Astrocyte (in vitro differentiated cells and primary cell): ENCODE results near the gene SCYL1. TPM values are rescaled to one million over a fixed set of nuclear protein-coding genes. Genes with fewer than 3 reads are reported as not detected.

Experiments
- DNase-seq: peaks from one replicate; pipeline ENCODE4 v3.0.0-alpha.2; 2010; ENCODE audit warnings: low read depth
- FAIRE-seq: peaks from 2 replicates; lab custom pipeline; 2011; peaks lifted over from hg19 to GRCh38; lab: Jason Lieb, UNC
- H2AFZ ChIP-seq: 2 replicates; pipeline ENCODE4 v1.6.0; 2012; ENCODE audit warnings: low read depth, low read length, inconsistent platforms
- H3K27ac ChIP-seq: 2 replicates; pipeline ENCODE4 v1.5.1; 2011; ENCODE audit warnings: low read depth, low read length, inconsistent platforms
- H3K27me3 ChIP-seq: 2 replicates; pipeline ENCODE4 v1.6.0; 2011; ENCODE audit warnings: low read length, inconsistent platforms; ENCODE audit not compliant: insufficient read depth
- H3K36me3 ChIP-seq: 2 replicates; pipeline ENCODE4 v1.5.1; 2011; ENCODE audit warnings: low read length, inconsistent platforms; ENCODE audit not compliant: insufficient read depth
- H3K4me1 ChIP-seq: 2 replicates; pipeline ENCODE4 v1.5.1; 2011; ENCODE audit warnings: low read length, inconsistent platforms; ENCODE audit not compliant: insufficient read depth
- H3K4me2 ChIP-seq: 2 replicates; pipeline ENCODE4 v1.6.0; 2012; ENCODE audit warnings: low read length, inconsistent platforms
- H3K4me3 ChIP-seq: 2 replicates; pipeline ENCODE4 v1.5.1; 2011; ENCODE audit warnings: low read depth, mild to moderate bottlenecking, low read length, inconsistent platforms; ENCODE audit not compliant: insufficient read depth
- H3K79me2 ChIP-seq: 2 replicates; pipeline ENCODE4 v1.6.0; 2012; ENCODE audit warnings: mild to moderate bottlenecking, low read length, inconsistent platforms; ENCODE audit not compliant: insufficient read depth
- H3K9ac ChIP-seq: 2 replicates; pipeline ENCODE4 v1.6.0; 2012; ENCODE audit warnings: mild to moderate bottlenecking, low read length, inconsistent platforms
- H3K9me3 ChIP-seq: 2 replicates; pipeline ENCODE4 v1.5.1; 2012; ENCODE audit warnings: low read depth, mild to moderate bottlenecking, low read length, inconsistent platforms; ENCODE audit not compliant: insufficient read depth
- H4K20me1 ChIP-seq: 2 replicates; pipeline ENCODE4 v1.6.0; 2012; ENCODE audit warnings: low read length, inconsistent platforms; ENCODE audit not compliant: insufficient read depth
- H3K27ac Mint-ChIP-seq: one replicate; pipeline ENCODE4 v1.8.0; 2021; ENCODE audit warnings: mild to moderate bottlenecking, mixed read lengths; ENCODE audit not compliant: unreplicated experiment
- H3K27me3 Mint-ChIP-seq: one replicate; pipeline ENCODE4 v1.8.0; 2021; ENCODE audit warnings: low read depth, mixed read lengths; ENCODE audit not compliant: unreplicated experiment
- H3K36me3 Mint-ChIP-seq: one replicate; pipeline ENCODE4 v1.8.0; 2021; ENCODE audit warnings: low read depth, mixed read lengths; ENCODE audit not compliant: unreplicated experiment
- H3K4me1 Mint-ChIP-seq: one replicate; pipeline ENCODE4 v1.8.0; 2021; ENCODE audit warnings: low read depth, mixed read lengths; ENCODE audit not compliant: unreplicated experiment
- H3K4me3 Mint-ChIP-seq: one replicate; pipeline ENCODE4 v1.8.0; 2021; ENCODE audit warnings: mild to moderate bottlenecking, moderate library complexity, mixed read lengths; ENCODE audit not compliant: unreplicated experiment
- H3K9me3 Mint-ChIP-seq: one replicate; pipeline ENCODE4 v1.8.0; 2021; ENCODE audit warnings: mild to moderate bottlenecking, mixed read lengths; ENCODE audit not compliant: unreplicated experiment
- CTCF ChIP-seq: IDR thresholded peaks from 2 replicates; pipeline ENCODE4 v1.5.1; 2011; ENCODE audit warnings: low read depth, mild to moderate bottlenecking, inconsistent platforms, low read length, moderate library complexity; ENCODE audit not compliant: insufficient read depth
- EZH2 ChIP-seq: IDR thresholded peaks from 2 replicates; pipeline ENCODE4 v1.6.1; 2012; ENCODE audit warnings: mild to moderate bottlenecking, low read length, inconsistent platforms; ENCODE audit not compliant: insufficient read depth
- total RNA-seq: library from RNA; stranded (reverse); gene quantifications from 2 replicates; pipeline ENCODE4 v1.2.1, GENCODE V29; 2021

SCYL1 gene
- total RNA-seq, 1 donor from 2014 or later: 106 TPM

DNA sequence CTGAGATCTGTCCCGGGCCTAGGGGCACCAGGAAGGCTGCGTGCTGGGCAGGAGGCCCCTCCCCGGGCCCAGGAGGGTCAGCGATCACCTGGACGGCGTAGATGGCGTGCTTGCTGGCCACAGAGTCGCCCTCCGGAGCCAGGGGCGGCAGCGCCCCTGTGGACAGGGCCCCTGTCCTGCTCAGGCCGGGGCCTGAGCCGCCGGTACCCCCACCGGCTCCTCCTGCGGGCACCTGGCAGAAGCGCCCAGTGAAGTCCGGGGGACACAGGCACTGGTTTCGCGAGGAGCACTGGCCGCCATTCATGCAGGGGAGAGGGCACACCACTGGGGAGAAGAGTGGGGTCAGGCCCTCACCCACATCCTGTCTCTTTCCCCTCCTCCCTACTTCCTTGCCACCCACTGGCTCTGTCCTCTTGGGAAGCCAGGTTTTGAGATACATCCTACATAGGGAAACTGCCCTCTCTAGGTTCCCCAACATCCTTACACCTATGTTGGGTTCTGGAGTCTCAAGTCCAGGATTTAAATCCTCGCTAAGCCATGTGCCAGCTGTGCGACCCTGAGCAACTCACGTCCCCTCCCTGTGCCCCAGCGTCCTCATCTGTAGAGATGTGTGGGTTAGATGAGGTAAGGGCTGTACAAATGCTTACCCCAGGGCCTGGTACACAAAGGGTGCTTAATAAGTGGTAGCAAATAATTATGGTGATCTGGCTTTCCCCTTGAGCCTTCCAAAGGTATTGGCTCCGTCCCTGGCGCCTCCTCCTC is 29.4 kb downstream of the SCYL1 start:
- H3K9me3 ChIP-seq: no peaks in the 10 kb centered on the region
- peaks cover 37% of the 10 kb centered on the region for H3K79me2 ChIP-seq
- H3K4me3 Mint-ChIP-seq: no peak overlapping the region
- peaks cover 46% of the 10 kb centered on the region for H3K4me1 ChIP-seq
- H3K36me3 Mint-ChIP-seq: peaks cover 10% of the 10 kb centered on the region
- H3K4me1 Mint-ChIP-seq: peaks cover 19% of the 10 kb centered on the region
- H3K4me3 ChIP-seq: no peak overlapping the region
- peaks cover 22% of the 10 kb centered on the region for H3K27me3 Mint-ChIP-seq
- H2AFZ ChIP-seq: no peak overlapping the region
- peaks cover 55% of the 10 kb centered on the region for H4K20me1 ChIP-seq
- H3K9ac ChIP-seq: peak overlapping the region; percentile 32
- H3K9me3 Mint-ChIP-seq: peaks cover 3% of the 10 kb centered on the region
- DNase-seq (no peak), FAIRE-seq (no peak)
- TF ChIP-seq EZH2 (no peak), CTCF (no peak)
- H3K36me3 ChIP-seq: peaks cover 11% of the 10 kb centered on the region
- H3K27ac Mint-ChIP-seq: no peak overlapping the region
- no peaks in the 10 kb centered on the region for H3K27me3 ChIP-seq
- H3K4me2 ChIP-seq: peak overlapping the region; percentile 94
- no peak overlapping the region for H3K27ac ChIP-seq

DNA sequence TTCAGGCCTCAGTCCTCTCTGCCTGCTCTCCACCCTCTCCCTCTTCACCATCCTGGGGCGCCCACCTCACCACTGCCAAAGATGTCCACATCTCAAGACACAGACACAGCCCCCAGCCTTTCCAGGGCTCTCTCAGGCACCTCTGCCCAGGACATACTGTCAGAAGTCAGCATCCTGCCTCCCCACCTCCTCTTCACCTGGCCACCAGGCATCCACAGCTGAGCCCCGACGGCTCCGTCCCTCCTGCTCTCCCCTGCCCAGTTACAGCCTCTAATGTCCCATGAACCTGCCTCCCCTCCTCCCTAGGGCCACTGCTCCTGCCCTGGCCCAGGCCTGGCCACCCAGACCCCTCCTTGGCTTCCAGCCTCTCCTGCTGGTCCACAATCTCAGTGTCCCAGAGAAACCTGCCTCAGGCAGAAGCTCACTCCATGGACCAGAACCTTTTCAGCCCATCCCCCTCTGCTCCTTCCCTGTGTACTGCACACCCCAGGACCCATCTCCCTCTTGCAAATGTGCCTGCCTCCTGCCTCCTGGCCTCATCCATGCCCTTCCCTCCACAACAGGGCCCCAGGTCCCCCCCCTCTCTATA is 30.1 kb downstream of the SCYL1 start:
- Histone ChIP-seq H3K4me1 (peaks cover 53% of the 10 kb centered on the region), H2AFZ (no peak overlapping the region), H3K79me2 (peaks cover 37% of the 10 kb centered on the region), H4K20me1 (peaks cover 51% of the 10 kb centered on the region), H3K36me3 (peaks cover 10% of the 10 kb centered on the region), H3K9me3 (no peaks in the 10 kb centered on the region), H3K4me3 (no peak overlapping the region), H3K4me2 (peak overlapping the region; percentile 94), H3K27me3 (no peaks in the 10 kb centered on the region), H3K9ac (peak overlapping the region; percentile 32), H3K27ac (no peak overlapping the region)
- H3K4me1 Mint-ChIP-seq: peaks cover 22% of the 10 kb centered on the region
- DNase-seq (no peak), FAIRE-seq (no peak)
- peaks cover 10% of the 10 kb centered on the region for H3K36me3 Mint-ChIP-seq
- peak overlapping the region; percentile 54 for H3K4me3 Mint-ChIP-seq
- H3K9me3 Mint-ChIP-seq: peaks cover 3% of the 10 kb centered on the region
- no peak overlapping the region for H3K27ac Mint-ChIP-seq
- peaks cover 21% of the 10 kb centered on the region for H3K27me3 Mint-ChIP-seq
- TF ChIP-seq CTCF (no peak), EZH2 (no peak)
